ENCODE data around the gene SERPINB6. TPM values are rescaled to one million over a fixed set of nuclear protein-coding genes. Genes with fewer than 3 reads are reported as not detected.

Gene SERPINB6
- total and polyA plus RNA-seq, 9 of the 15 experiments (the other 6 are each of a cell fraction or from before 2014, with no cell fraction given): 86.6 to 211 (median 143) TPM

Other genes starting within 250 kb of the SERPINB6 start
Only the 7 nearest of the 8 such genes appear.
- 57.6 and 66.2 TPM in 2 replicates for gene WRNIP1, start 206.2 kb downstream of the SERPINB6 start, total RNA-seq (2014; rRNA removed)
- gene WRNIP1, start 206.2 kb downstream of the SERPINB6 start, total RNA-seq (2014; rRNA removed; fragmentation: Illumina TruSeq; extraction: Trizol): 35.8 and 41.6 TPM in 2 replicates
- gene WRNIP1, start 206.2 kb downstream of the SERPINB6 start, total RNA-seq (2015; rRNA removed; fragmentation: Illumina TruSeq; extraction: Trizol): 57.9 and 59.8 TPM in 2 replicates
- gene WRNIP1, start 206.2 kb downstream of the SERPINB6 start, total RNA-seq (2021): 43.6 and 48.6 TPM in 2 replicates
- gene WRNIP1, start 206.2 kb downstream of the SERPINB6 start, polyA plus RNA-seq (2011; rRNA removed): 38.9 and 44.1 TPM in 2 replicates
- gene WRNIP1, start 206.2 kb downstream of the SERPINB6 start, polyA plus RNA-seq (2014; fragmentation: Illumina TruSeq; extraction: Trizol): 52.1 and 63.6 TPM in 2 replicates
- 10 to 100 TPM; 13.2 to 15.9 TPM for gene WRNIP1, start 206.2 kb downstream of the SERPINB6 start, polyA plus RNA-seq (2014; fragmentation: Nextera tagmentation; extraction: Ambion mirVana)
- 58.3 and 59.8 TPM in 2 replicates for gene WRNIP1, start 206.2 kb downstream of the SERPINB6 start, polyA plus RNA-seq (2014; rRNA removed)
- 36.7 and 41.2 TPM in 2 replicates for gene SERPINB1, start 129.7 kb downstream of the SERPINB6 start, total RNA-seq (2014; rRNA removed)
- gene SERPINB1, start 129.7 kb downstream of the SERPINB6 start, total RNA-seq (2014; rRNA removed; fragmentation: Illumina TruSeq; extraction: Trizol): 49.3 and 62.5 TPM in 2 replicates
- gene SERPINB1, start 129.7 kb downstream of the SERPINB6 start, total RNA-seq (2015; rRNA removed; fragmentation: Illumina TruSeq; extraction: Trizol): 31.9 and 33.9 TPM in 2 replicates
- gene SERPINB1, start 129.7 kb downstream of the SERPINB6 start, total RNA-seq (2021): 45.6 and 46.5 TPM in 2 replicates
- 49.4 and 108 TPM in 2 replicates for gene SERPINB1, start 129.7 kb downstream of the SERPINB6 start, polyA plus RNA-seq (2011; rRNA removed)
- gene SERPINB1, start 129.7 kb downstream of the SERPINB6 start, polyA plus RNA-seq (2014; fragmentation: Illumina TruSeq; extraction: Trizol): 57.7 and 78.3 TPM in 2 replicates
- gene SERPINB1, start 129.7 kb downstream of the SERPINB6 start, polyA plus RNA-seq (2014; fragmentation: Nextera tagmentation; extraction: Ambion mirVana): 10 to 100 TPM; 63.8 to 68.7 TPM
- 61.9 and 66.9 TPM in 2 replicates for gene SERPINB1, start 129.7 kb downstream of the SERPINB6 start, polyA plus RNA-seq (2014; rRNA removed)
- 18.8 and 18.9 TPM in 2 replicates for gene SERPINB9, start 68.3 kb downstream of the SERPINB6 start, total RNA-seq (2014; rRNA removed)
- gene SERPINB9, start 68.3 kb downstream of the SERPINB6 start, total RNA-seq (2014; rRNA removed; fragmentation: Illumina TruSeq; extraction: Trizol): 30.7 and 37.5 TPM in 2 replicates
- 18.4 and 21.5 TPM in 2 replicates for gene SERPINB9, start 68.3 kb downstream of the SERPINB6 start, total RNA-seq (2015; rRNA removed; fragmentation: Illumina TruSeq; extraction: Trizol)
- gene SERPINB9, start 68.3 kb downstream of the SERPINB6 start, total RNA-seq (2021): 31.7 and 37.0 TPM in 2 replicates
- gene SERPINB9, start 68.3 kb downstream of the SERPINB6 start, polyA plus RNA-seq (2011; rRNA removed): 72.3 and 136 TPM in 2 replicates
- gene SERPINB9, start 68.3 kb downstream of the SERPINB6 start, polyA plus RNA-seq (2014; fragmentation: Illumina TruSeq; extraction: Trizol): 34.6 and 40.3 TPM in 2 replicates
- 10 to 100 TPM; 12.1 to 20.0 TPM for gene SERPINB9, start 68.3 kb downstream of the SERPINB6 start, polyA plus RNA-seq (2014; fragmentation: Nextera tagmentation; extraction: Ambion mirVana)
- gene SERPINB9, start 68.3 kb downstream of the SERPINB6 start, polyA plus RNA-seq (2014; rRNA removed): 26.6 and 32.2 TPM in 2 replicates
- gene NQO2, start 28.3 kb upstream of the SERPINB6 start, total RNA-seq (2014; rRNA removed): 101 and 110 TPM in 2 replicates
- 106 and 108 TPM in 2 replicates for gene NQO2, start 28.3 kb upstream of the SERPINB6 start, total RNA-seq (2014; rRNA removed; fragmentation: Illumina TruSeq; extraction: Trizol)
- gene NQO2, start 28.3 kb upstream of the SERPINB6 start, total RNA-seq (2015; rRNA removed; fragmentation: Illumina TruSeq; extraction: Trizol): 116 TPM in 2 replicates
- gene NQO2, start 28.3 kb upstream of the SERPINB6 start, total RNA-seq (2021): 136 and 139 TPM in 2 replicates
- gene NQO2, start 28.3 kb upstream of the SERPINB6 start, polyA plus RNA-seq (2011; rRNA removed): 187 and 214 TPM in 2 replicates
- gene NQO2, start 28.3 kb upstream of the SERPINB6 start, polyA plus RNA-seq (2014; fragmentation: Illumina TruSeq; extraction: Trizol): 113 and 118 TPM in 2 replicates
- gene NQO2, start 28.3 kb upstream of the SERPINB6 start, polyA plus RNA-seq (2014; fragmentation: Nextera tagmentation; extraction: Ambion mirVana): 10 to 100 TPM; 54.6 to 70.1 TPM
- 145 and 149 TPM in 2 replicates for gene NQO2, start 28.3 kb upstream of the SERPINB6 start, polyA plus RNA-seq (2014; rRNA removed)
- 14.4 and 15.8 TPM in 2 replicates for gene RIPK1, start 96.9 kb upstream of the SERPINB6 start, total RNA-seq (2014; rRNA removed)
- gene RIPK1, start 96.9 kb upstream of the SERPINB6 start, total RNA-seq (2014; rRNA removed; fragmentation: Illumina TruSeq; extraction: Trizol): 17.7 and 19.6 TPM in 2 replicates
- 20.9 and 23.2 TPM in 2 replicates for gene RIPK1, start 96.9 kb upstream of the SERPINB6 start, total RNA-seq (2015; rRNA removed; fragmentation: Illumina TruSeq; extraction: Trizol)
- gene RIPK1, start 96.9 kb upstream of the SERPINB6 start, total RNA-seq (2021): 17.2 and 19.4 TPM in 2 replicates
- 15.9 and 23.2 TPM in 2 replicates for gene RIPK1, start 96.9 kb upstream of the SERPINB6 start, polyA plus RNA-seq (2011; rRNA removed)
- 21.7 and 24.9 TPM in 2 replicates for gene RIPK1, start 96.9 kb upstream of the SERPINB6 start, polyA plus RNA-seq (2014; fragmentation: Illumina TruSeq; extraction: Trizol)
- gene RIPK1, start 96.9 kb upstream of the SERPINB6 start, polyA plus RNA-seq (2014; fragmentation: Nextera tagmentation; extraction: Ambion mirVana): 1 to 10 TPM; 3.8 to 4.5 TPM
- 14.5 and 16.9 TPM in 2 replicates for gene RIPK1, start 96.9 kb upstream of the SERPINB6 start, polyA plus RNA-seq (2014; rRNA removed)
- gene BPHL, start 147.1 kb upstream of the SERPINB6 start, total RNA-seq (2014; rRNA removed): 4.1 and 6.3 TPM in 2 replicates
- 8.5 and 9.8 TPM in 2 replicates for gene BPHL, start 147.1 kb upstream of the SERPINB6 start, total RNA-seq (2014; rRNA removed; fragmentation: Illumina TruSeq; extraction: Trizol)
- 7.1 and 8.2 TPM in 2 replicates for gene BPHL, start 147.1 kb upstream of the SERPINB6 start, total RNA-seq (2015; rRNA removed; fragmentation: Illumina TruSeq; extraction: Trizol)
- 10.3 and 10.4 TPM in 2 replicates for gene BPHL, start 147.1 kb upstream of the SERPINB6 start, total RNA-seq (2021)
- 14.0 and 17.4 TPM in 2 replicates for gene BPHL, start 147.1 kb upstream of the SERPINB6 start, polyA plus RNA-seq (2011; rRNA removed)
- gene BPHL, start 147.1 kb upstream of the SERPINB6 start, polyA plus RNA-seq (2014; fragmentation: Illumina TruSeq; extraction: Trizol): 6.6 and 8.2 TPM in 2 replicates
- 1 to 10 TPM; 3.5 to 9.3 TPM for gene BPHL, start 147.1 kb upstream of the SERPINB6 start, polyA plus RNA-seq (2014; fragmentation: Nextera tagmentation; extraction: Ambion mirVana)
- gene BPHL, start 147.1 kb upstream of the SERPINB6 start, polyA plus RNA-seq (2014; rRNA removed): 6.3 and 8.1 TPM in 2 replicates
- gene TUBB2A, start 186.0 kb upstream of the SERPINB6 start, total RNA-seq (2014; rRNA removed): 92.1 and 101 TPM in 2 replicates
- 18.1 and 23.5 TPM in 2 replicates for gene TUBB2A, start 186.0 kb upstream of the SERPINB6 start, total RNA-seq (2014; rRNA removed; fragmentation: Illumina TruSeq; extraction: Trizol)
- gene TUBB2A, start 186.0 kb upstream of the SERPINB6 start, total RNA-seq (2015; rRNA removed; fragmentation: Illumina TruSeq; extraction: Trizol): 43.2 and 44.9 TPM in 2 replicates
- gene TUBB2A, start 186.0 kb upstream of the SERPINB6 start, total RNA-seq (2021): 81.8 and 82.4 TPM in 2 replicates
- gene TUBB2A, start 186.0 kb upstream of the SERPINB6 start, polyA plus RNA-seq (2011; rRNA removed): 45.6 and 52.0 TPM in 2 replicates
- gene TUBB2A, start 186.0 kb upstream of the SERPINB6 start, polyA plus RNA-seq (2014; fragmentation: Illumina TruSeq; extraction: Trizol): 50.1 and 68.1 TPM in 2 replicates
- 1 to 10 TPM; 3.6 to 6.3 TPM for gene TUBB2A, start 186.0 kb upstream of the SERPINB6 start, polyA plus RNA-seq (2014; fragmentation: Nextera tagmentation; extraction: Ambion mirVana)
- 73.1 and 73.4 TPM in 2 replicates for gene TUBB2A, start 186.0 kb upstream of the SERPINB6 start, polyA plus RNA-seq (2014; rRNA removed)

Data from K562 (cell line).